T47D (cell line): ENCODE data around the gene P2RY2.
"Not testable (repeated sequence)": the region's sequence is repeated elsewhere in the genome, so short reads cannot be mapped to it uniquely, and the experiment has no call there.

Source experiments
- DNase-seq, 2 experiments: peaks; one replicate each; pipeline versions ENCODE4 v3.0.0 to v3.0.0-alpha.2; 2011 to 2012; ENCODE audit warnings: low read depth in 1 of 2, low spot score in 1 of 2
- JUND ChIP-seq: IDR thresholded peaks from 2 replicates; pipeline ENCODE4 v1.6.1; 2012; ENCODE audit warnings: low read depth
- in situ Hi-C: cut with HindIII; loops from 2 replicates; pipeline ENCODE4 v1.10.0; 2016; ENCODE audit warnings: low sequenced_read_pairs, low pct_unique_long_range_greater_than_20kb

Gene P2RY2

GRCh38 chr11:73192272-73192671, 25.8 kb upstream of the P2RY2 start:
- in situ Hi-C loops, result no loop called here
- no peak for TF ChIP-seq JUND
- DNase-seq, result peak in 1 of 2 experiments; percentile 98

- in situ Hi-C loops, result no loop called here
- no peak for TF ChIP-seq JUND
- peak in 1 of 2 experiments; percentile 85 for DNase-seq
Measured at GRCh38 chr11:73193251-73194033, 24.6 kb upstream of the P2RY2 start.

DNA sequence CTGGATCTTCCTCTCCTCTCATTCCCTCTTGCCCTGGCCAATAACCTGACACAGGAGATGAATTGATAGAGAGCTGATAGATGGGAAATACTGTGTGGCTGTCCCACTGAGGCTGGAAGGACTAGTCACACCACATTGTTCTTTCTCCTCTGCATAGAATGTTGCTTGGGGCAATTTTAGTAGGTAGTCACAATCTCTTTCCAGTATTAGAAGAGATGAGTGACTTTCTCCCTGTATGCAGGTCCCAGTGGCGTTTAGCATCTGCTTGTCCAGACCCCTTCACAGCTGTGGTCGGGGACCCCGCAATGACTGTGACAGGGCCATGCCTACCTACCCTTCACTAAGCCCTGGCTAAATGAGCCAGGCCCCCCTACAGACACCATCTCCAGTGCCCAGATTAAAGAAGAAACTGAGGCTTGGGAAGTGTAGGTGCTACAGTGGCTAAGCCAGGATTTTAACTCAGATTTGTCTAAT, 24.0 kb upstream of the P2RY2 start:
- in situ Hi-C loops, result no loop called here
- DNase-seq, result peak in 1 of 2 experiments; percentile 97
- peak; percentile 86 for TF ChIP-seq JUND

- TF ChIP-seq JUND, result peak; percentile 89
Measured at GRCh38 chr11:73194593-73194992, 23.5 kb upstream of the P2RY2 start.

DNA sequence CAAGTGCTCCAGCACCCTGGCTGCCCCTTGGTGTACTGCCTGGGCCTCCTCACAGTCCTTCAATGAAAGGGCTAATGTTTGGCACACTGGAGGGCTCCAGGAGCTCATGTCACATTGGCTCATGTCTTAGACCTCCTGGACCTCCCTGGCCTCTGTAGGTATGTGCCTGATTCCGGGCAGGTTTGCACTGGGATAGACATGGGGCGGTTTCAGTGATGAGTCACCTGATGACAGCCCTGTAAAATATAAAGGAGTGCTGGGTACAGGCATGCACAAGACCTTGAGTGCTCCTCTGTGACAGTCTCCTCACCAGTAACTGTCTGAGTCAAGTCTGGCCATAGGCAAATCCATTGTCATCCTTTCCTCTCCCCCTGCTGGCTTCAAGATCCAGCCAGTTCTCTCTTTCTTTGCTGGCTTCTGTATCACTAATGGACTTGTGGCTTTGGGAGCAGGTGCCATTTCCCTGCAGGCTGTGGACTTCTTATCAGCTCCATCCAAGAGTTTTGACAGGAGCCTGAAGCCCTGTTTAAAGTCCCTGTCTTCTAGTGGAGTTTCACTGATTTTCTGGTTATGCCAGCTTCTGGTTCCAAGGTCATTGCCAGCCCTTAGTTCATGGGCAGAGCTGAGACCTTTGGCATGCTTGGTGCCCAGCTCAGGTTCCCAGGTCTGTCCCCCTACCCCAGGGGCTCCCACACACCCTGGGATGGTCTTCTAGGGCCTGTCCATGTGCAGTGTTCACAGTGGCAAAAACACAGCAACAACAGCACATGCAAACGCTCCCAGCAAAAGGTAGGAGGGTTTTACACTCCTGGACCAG, 22.7 kb upstream of the P2RY2 start:
- DNase-seq, result peak in 1 of 2 experiments; percentile 89
- 0 out of 2 replicates have a peak, but pooled peaks have one; percentile 46 for TF ChIP-seq JUND
- in situ Hi-C loops, result no loop called here

More at GRCh38 chr11:73194593-73194992, 23.5 kb upstream of the P2RY2 start:
- in situ Hi-C loops, result no loop called here
- peak in 1 of 2 experiments; percentile 97 for DNase-seq

DNA sequence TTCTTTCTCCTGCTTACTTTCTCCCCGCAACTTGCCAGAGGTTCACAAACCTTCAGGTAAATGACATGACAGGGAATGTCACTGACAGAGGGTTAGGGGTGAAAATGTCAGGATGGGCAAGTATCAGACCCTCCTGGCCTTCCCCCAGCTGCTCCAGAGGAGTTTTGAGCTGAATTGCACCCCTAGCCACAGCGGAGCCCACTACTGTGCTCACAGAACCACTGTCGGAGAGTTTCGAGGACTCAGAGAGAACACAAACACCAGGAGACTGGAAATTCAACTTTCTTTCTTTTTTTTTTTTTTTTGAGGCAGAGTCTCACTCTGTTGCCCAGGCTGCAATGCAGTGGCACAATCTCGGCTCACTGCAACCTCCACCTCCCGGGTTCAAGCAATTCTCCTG, 21.5 kb upstream of the P2RY2 start:
- in situ Hi-C loops, result no loop called here
- no peak for TF ChIP-seq JUND
- DNase-seq, result no peak

GRCh38 chr11:73197348-73197747, 20.7 kb upstream of the P2RY2 start:
- TF ChIP-seq JUND, result no peak
- DNase-seq, result peak in 1 of 2 experiments; percentile 93

GRCh38 chr11:73197787-73198186, 20.3 kb upstream of the P2RY2 start:
- DNase-seq, in situ Hi-C loops: not testable (repeated sequence)

More at GRCh38 chr11:73197348-73197747, 20.7 kb upstream of the P2RY2 start:
- in situ Hi-C loops, result no loop called here

DNA sequence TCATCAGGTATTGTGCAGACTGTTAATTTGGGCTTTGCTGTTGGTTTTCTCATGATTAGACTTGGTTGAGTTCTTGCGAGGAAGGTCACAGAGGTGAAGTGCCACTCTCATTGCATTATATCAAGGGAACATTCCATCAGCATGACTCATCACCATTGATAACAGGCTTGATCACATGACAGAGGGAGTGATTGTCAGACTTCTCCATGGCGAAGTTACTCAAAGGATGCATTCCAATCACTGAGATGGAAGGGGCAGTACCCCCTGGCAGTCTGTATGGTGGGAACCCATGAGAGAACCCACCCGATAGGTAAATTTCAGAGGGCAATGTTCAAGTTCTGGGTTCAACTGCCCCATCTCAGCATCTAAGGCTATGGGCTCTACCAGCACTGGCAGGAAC, 19.4 kb upstream of the P2RY2 start:
- no peak for TF ChIP-seq JUND
- in situ Hi-C loops, result no loop called here

DNA sequence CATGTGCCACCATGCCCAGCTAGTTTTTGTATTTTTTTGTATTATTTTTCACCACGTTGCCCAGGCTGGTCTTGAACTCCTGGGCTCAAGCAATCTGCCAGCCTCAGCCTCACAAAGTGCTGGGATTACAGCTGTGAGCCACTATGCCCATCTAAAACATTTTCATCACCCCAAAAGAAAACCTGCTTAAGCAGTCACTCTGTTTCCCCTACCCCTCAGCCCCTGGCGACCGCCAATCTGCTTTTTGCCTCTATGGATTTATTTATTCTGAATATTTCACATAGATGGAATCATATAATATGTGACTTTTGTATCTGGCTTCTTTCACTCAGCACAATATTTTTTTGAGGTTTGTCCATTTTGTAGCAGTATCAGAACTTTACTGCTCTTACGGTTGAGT, 18.6 kb upstream of the P2RY2 start:
- in situ Hi-C loops, result no loop called here
- TF ChIP-seq JUND, result no peak
- DNase-seq, result no peak

More for the DNA sequence above, 19.4 kb upstream of the P2RY2 start:
- no peak for DNase-seq

DNA sequence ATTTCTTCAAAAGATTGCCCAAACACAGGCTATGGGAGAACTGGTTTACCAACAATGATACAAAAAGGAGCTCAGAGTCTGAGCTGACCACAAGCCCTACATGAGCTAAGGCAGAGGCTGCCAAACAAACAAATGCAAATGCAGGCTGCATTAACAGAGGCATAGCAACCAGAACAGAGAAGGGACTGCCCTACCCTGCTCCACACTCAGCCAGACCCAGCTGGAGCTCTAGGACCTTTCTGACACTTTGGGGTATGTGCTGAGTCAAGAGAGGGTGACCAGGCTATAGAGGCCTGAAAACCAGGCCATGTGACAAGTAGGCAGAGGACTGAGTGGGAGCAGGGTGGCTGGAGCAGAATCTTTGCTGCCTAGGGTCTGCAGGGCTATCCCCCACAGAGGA, 17.8 kb upstream of the P2RY2 start:
- DNase-seq, result peak in 1 of 2 experiments; percentile 86
- TF ChIP-seq JUND, result no peak
- in situ Hi-C loops, result no loop called here

DNA sequence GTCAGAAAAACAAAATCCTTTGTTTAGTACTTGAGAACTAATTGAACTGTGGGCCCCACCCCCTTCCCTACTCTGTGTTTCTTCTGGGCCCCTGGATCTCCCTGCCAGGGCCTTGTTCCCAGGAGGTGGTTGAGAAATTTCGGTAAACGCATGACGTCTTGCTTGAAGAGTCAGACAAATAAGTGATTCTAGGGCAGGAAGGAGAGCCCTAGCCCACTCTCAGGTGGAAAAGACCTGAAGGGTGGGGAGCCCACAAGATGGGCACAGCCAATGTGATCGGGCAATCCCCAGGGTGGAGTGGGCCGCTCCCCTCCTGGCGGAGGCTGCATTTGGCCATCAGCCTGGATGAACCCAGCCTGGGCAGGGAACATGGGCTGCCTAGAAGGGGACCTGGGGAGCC, 16.8 kb upstream of the P2RY2 start:
- peak in 1 of 2 experiments; percentile 57 for DNase-seq
- TF ChIP-seq JUND, result no peak
- in situ Hi-C loops, result no loop called here
